ENCODE results near the gene PTPRQ. TPM values are rescaled to one million over a fixed set of nuclear protein-coding genes. Genes with fewer than 3 reads are reported as not detected.

Gene PTPRQ
- polyA plus RNA-seq, 2 of the 4 experiments (the other 2 are of a cell fraction), result 0.14 to 0.17 TPM

DNA sequence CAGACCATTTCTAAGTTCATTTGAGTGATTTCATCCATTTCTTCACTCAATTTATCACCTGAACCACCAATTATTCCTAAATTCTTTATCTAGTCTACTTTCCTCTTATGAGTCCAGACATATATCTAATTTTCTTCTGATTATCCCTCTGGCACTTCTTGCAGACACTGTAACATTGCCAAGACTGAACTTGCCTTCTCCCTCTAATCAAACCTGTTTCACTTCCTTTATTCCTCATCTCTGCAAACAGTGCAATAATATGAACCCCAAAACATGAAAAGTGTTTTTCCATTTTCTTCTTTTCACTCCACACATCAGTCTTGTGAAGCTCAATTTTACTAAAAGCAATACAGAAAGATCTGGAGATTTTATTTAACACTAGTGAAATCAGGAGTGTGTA lies 37.8 kb upstream of the PTPRQ start (continued):
- TF ChIP-seq, protein P1, sequence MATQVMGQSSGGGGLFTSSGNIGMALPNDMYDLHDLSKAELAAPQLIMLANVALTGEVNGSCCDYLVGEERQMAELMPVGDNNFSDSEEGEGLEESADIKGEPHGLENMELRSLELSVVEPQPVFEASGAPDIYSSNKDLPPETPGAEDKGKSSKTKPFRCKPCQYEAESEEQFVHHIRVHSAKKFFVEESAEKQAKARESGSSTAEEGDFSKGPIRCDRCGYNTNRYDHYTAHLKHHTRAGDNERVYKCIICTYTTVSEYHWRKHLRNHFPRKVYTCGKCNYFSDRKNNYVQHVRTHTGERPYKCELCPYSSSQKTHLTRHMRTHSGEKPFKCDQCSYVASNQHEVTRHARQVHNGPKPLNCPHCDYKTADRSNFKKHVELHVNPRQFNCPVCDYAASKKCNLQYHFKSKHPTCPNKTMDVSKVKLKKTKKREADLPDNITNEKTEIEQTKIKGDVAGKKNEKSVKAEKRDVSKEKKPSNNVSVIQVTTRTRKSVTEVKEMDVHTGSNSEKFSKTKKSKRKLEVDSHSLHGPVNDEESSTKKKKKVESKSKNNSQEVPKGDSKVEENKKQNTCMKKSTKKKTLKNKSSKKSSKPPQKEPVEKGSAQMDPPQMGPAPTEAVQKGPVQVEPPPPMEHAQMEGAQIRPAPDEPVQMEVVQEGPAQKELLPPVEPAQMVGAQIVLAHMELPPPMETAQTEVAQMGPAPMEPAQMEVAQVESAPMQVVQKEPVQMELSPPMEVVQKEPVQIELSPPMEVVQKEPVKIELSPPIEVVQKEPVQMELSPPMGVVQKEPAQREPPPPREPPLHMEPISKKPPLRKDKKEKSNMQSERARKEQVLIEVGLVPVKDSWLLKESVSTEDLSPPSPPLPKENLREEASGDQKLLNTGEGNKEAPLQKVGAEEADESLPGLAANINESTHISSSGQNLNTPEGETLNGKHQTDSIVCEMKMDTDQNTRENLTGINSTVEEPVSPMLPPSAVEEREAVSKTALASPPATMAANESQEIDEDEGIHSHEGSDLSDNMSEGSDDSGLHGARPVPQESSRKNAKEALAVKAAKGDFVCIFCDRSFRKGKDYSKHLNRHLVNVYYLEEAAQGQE (IDR thresholded peaks at IDR 0.05), result no peak

DNA sequence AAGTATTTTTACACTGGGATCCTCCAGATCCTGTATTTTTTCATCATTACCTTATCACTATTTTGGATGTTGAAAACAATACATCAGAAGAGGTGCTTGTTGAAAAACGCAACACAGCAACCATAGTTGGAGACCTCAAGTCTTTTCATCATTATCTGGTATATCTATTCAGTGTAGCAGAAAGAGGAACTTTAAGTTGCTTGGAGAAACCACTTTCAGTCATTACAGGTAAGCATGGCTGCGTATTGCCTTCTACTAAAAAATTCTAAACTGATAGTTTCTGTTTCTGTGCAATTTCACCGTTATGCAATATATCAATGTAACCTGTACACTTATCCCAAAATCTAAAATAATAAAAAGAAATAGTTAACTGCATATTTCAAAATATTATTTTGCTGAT lies 32.2 kb upstream of the PTPRQ start:
- H3K4me1 ChIP-seq, result no peaks in the 10 kb centered on the region
- no peaks in the 10 kb centered on the region for H3K9me3 ChIP-seq
- ChIA-PET CTCF (interaction anchor here (0.6 to 2.5 kb wide), 15 partner anchors 11 to 846 kb away, joined by 3 to 10 read pairs (median 3); no protein-coding TSS in a partner anchor), POLR2A (no interaction called here)
- H3K4me3 ChIP-seq, result no peak overlapping the region
- DNase-seq (ENCODE audit: low read depth in 1 of 2, low spot score in 1 of 2) (no peak), FAIRE-seq (no peak), ATAC-seq (no peak)
- H3K27ac ChIP-seq, result no peak overlapping the region
- H3K4me2 ChIP-seq, result no peak overlapping the region
- 10% methylated on average over 3 of the region's 3 CpGs for WGBS (ENCODE audit: missing lambda C conversion rate)
- TF ChIP-seq CHD2 (IDR thresholded peaks at IDR 0.05; ENCODE audit: low read length, partially characterized antibody) (no peak), HDAC2 (IDR thresholded peaks at IDR 0.05) (no peak), TFCP2L1 (CRISPR knock-in tag; IDR thresholded peaks at IDR 0.05) (no peak), RARB (CRISPR knock-in tag; IDR thresholded peaks at IDR 0.05) (no peak), RNF2 (IDR thresholded peaks at IDR 0.05; ENCODE audit: borderline replicate concordance, low read depth) (no peak), JUN (IDR thresholded peaks at IDR 0.05) (no peak), CEBPB (IDR thresholded peaks at IDR 0.05) (no peak), SMC3 (IDR thresholded peaks at IDR 0.05) (no peak)

DNA sequence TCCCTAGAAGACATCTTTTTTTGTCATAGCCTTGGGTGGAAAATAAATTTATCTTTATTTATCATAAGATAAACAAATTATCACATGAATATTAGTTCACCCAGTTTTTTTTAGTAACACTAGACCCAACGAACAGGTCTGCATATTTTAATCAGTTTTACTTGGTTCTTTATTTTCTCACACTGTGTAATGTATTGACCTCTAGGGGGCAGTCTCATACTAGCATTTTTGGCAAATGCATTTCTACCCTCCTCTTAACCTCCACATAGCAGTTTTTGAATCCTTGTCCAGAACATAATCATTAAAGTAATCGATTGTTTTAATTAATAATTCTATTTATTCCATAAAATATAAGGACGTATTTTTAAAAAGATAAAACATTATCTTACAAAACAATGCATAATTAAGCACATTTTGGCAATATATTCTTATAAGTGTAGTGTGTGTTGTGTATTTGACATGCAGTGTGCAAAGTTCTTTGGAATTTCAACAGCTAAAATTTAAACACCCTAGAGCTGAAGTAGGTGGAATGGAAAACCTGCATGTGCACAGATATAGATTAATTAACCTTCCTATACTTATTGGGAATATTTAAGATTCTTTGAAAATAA lies 31.6 kb upstream of the PTPRQ start:
- peak; percentile 88 to 89 for TF ChIP-seq RAD21 (conservative IDR thresholded peaks at IDR 0.05 in 1 of 2, IDR thresholded peaks at IDR 0.05 in 1 of 2)
- TF ChIP-seq SMC3 (IDR thresholded peaks at IDR 0.05), result peak; percentile 66
- TF ChIP-seq, protein P2, sequence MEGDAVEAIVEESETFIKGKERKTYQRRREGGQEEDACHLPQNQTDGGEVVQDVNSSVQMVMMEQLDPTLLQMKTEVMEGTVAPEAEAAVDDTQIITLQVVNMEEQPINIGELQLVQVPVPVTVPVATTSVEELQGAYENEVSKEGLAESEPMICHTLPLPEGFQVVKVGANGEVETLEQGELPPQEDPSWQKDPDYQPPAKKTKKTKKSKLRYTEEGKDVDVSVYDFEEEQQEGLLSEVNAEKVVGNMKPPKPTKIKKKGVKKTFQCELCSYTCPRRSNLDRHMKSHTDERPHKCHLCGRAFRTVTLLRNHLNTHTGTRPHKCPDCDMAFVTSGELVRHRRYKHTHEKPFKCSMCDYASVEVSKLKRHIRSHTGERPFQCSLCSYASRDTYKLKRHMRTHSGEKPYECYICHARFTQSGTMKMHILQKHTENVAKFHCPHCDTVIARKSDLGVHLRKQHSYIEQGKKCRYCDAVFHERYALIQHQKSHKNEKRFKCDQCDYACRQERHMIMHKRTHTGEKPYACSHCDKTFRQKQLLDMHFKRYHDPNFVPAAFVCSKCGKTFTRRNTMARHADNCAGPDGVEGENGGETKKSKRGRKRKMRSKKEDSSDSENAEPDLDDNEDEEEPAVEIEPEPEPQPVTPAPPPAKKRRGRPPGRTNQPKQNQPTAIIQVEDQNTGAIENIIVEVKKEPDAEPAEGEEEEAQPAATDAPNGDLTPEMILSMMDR (IDR thresholded peaks at IDR 0.05), result peak; percentile 93
- TF ChIP-seq POLR2A (IDR thresholded peaks at IDR 0.05; ENCODE audit: low read length), result no peak
- no peak overlapping the region for H3K27ac ChIP-seq
- ChIA-PET POLR2A (no interaction called here), CTCF (interaction anchor here (0.6 to 2.5 kb wide), 16 partner anchors 13 to 846 kb away, joined by 3 to 10 read pairs (median 3); no protein-coding TSS in a partner anchor)
- no peak overlapping the region for H3K4me3 ChIP-seq
- DNase-seq (ENCODE audit: low read depth in 1 of 2, low spot score in 1 of 2) (peak; percentile 19 to 65), ATAC-seq (peak; percentile 70 to 89; a peak in 4 of 6 replicates), FAIRE-seq (no peak)
- H3K4me1 ChIP-seq, result no peaks in the 10 kb centered on the region
- WGBS (ENCODE audit: missing lambda C conversion rate), result 2% methylated on average over 3 of the region's 3 CpGs
- no peaks in the 10 kb centered on the region for H3K9me3 ChIP-seq
- H3K4me2 ChIP-seq, result no peak overlapping the region

DNA sequence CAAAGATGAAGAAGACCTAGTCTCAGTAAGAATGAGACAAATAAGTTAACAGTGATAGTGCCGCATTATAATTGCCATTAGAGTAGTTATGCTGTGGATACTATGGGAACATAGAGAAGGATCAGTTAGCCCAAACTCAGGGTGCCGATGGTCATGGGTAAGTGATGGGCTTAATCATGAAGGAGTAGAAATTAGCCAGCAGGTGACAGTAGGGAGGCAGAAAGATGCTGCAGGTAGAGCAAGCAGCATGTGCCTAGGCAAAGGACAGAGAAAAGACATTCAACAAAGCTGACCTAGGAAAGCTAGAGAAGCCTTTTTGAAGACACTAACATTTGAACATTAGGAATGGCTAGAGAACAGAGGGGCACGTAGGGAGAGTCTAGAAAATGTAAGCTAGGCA lies 30.6 kb upstream of the PTPRQ start:
- TF ChIP-seq, protein P2 (IDR thresholded peaks at IDR 0.05), result peak; percentile 27
- TF ChIP-seq SMC3 (IDR thresholded peaks at IDR 0.05) (peak; percentile 44), FOSB (CRISPR knock-in tag; IDR thresholded peaks at IDR 0.05) (no peak), RAD21 (conservative IDR thresholded peaks at IDR 0.05 in 1 of 2, IDR thresholded peaks at IDR 0.05 in 1 of 2) (peak in 1 of 2 experiments; percentile 26; a peak in 1 of 5 replicates)
- FAIRE-seq, result no peak
- no peak overlapping the region for H3K4me2 ChIP-seq
- DNase-seq (ENCODE audit: low read depth in 1 of 2, low spot score in 1 of 2), result peak in 1 of 2 experiments; percentile 29
- 52% methylated on average over 3 of the region's 3 CpGs for WGBS (ENCODE audit: missing lambda C conversion rate)
- no peak overlapping the region for H3K27ac ChIP-seq
- POLR2A ChIA-PET, result no interaction called here
- H3K4me3 ChIP-seq, result no peak overlapping the region
- CTCF ChIA-PET, result interaction anchor here (1.0 to 2.5 kb wide), 7 partner anchors 14 to 845 kb away, joined by 3 to 10 read pairs (median 5); no protein-coding TSS in a partner anchor
- ATAC-seq, result peak; percentile 34 to 63; a peak in 3 of 6 replicates
- no peaks in the 10 kb centered on the region for H3K4me1 ChIP-seq
- no peaks in the 10 kb centered on the region for H3K9me3 ChIP-seq
